PC-3 (cell line): ENCODE data around the gene KCNC3. TPM values are rescaled to one million over a fixed set of nuclear protein-coding genes. Genes with fewer than 3 reads are reported as not detected.

Experiments used
- ATAC-seq: fragments of 200-7000 bp; cut with Tn5 transposase; 2 replicates; pipeline ENCODE4 v1.9.1; 2020; ENCODE audit warnings: mild to moderate bottlenecking, moderate library complexity
- BruUV-seq: library from RNA; stranded (reverse); fragments of 400-500 nt; replicated peaks from 2 replicates; lab custom pipeline; 2021; lab: Mats Ljungman, UMichigan
- CTCF ChIA-PET: fragments of 300-600 bp; sonication (Branson Sonifier 250); formaldehyde crosslinking; loops from one replicate; lab custom pipeline; 2022; ENCODE audit warnings: antibody characterized with exemption; lab: Charles Lee
- POLR2A ChIA-PET: fragments of 300-600 bp; sonication (Branson Sonifier 250); formaldehyde crosslinking; loops from one replicate; lab custom pipeline; 2022; ENCODE audit warnings: antibody characterized with exemption; ENCODE audit not compliant: unreplicated experiment; lab: Charles Lee
- DNase-seq: peaks from one replicate; pipeline ENCODE4 v3.0.0-alpha.2; 2015
- H2AFZ ChIP-seq: fragments of 300-600 bp; sonication (generic); 2 replicates; pipeline ENCODE4 v1.6.0; 2016; ENCODE audit warnings: antibody characterized with exemption, low read length
- H3F3A ChIP-seq: fragments of 300-600 bp; sonication (generic); one replicate; pipeline ENCODE4 v1.6.0; 2017; ENCODE audit warnings: antibody characterized with exemption, low read length, control low read depth, mild to moderate bottlenecking; ENCODE audit not compliant: unreplicated experiment
- H3K27ac ChIP-seq: fragments of 300-600 bp; sonication (generic); 2 replicates; pipeline ENCODE4 v1.5.1; 2016; ENCODE audit warnings: mild to moderate bottlenecking, low read length
- H3K27me3 ChIP-seq: fragments of 300-600 bp; sonication (generic); 2 replicates; pipeline ENCODE4 v1.6.1; 2016; ENCODE audit warnings: low read length, mixed read lengths
- H3K36me3 ChIP-seq: fragments of 300-600 bp; sonication (generic); 2 replicates; pipeline ENCODE4 v1.6.1; 2016; ENCODE audit warnings: low read depth, mixed run types, low read length, mixed read lengths
- H3K4me1 ChIP-seq: fragments of 300-600 bp; sonication (generic); 2 replicates; pipeline ENCODE4 v1.5.1; 2016; ENCODE audit warnings: low read length; ENCODE audit not compliant: insufficient read depth
- H3K4me2 ChIP-seq: fragments of 300-600 bp; sonication (generic); 2 replicates; pipeline ENCODE4 v1.6.0; 2016; ENCODE audit warnings: low read length
- H3K4me3 ChIP-seq: fragments of 300-600 bp; sonication (generic); 2 replicates; pipeline ENCODE4 v1.5.1; 2016; ENCODE audit warnings: mild to moderate bottlenecking, low read length, mixed read lengths
- H3K79me2 ChIP-seq: fragments of 300-600 bp; sonication (generic); 2 replicates; pipeline ENCODE4 v1.6.1; 2017; ENCODE audit warnings: low read length, mixed read lengths
- H3K9ac ChIP-seq: fragments of 300-600 bp; sonication (generic); 2 replicates; pipeline ENCODE4 v1.6.0; 2016; ENCODE audit warnings: mild to moderate bottlenecking, low read length
- H3K9me2 ChIP-seq: fragments of 300-600 bp; sonication (generic); replicated peaks from 2 replicates; pipeline ENCODE4 v1.6.1; 2016; ENCODE audit warnings: mixed run types, low read length, mixed read lengths
- H3K9me3 ChIP-seq: fragments of 300-600 bp; sonication (generic); 2 replicates; pipeline ENCODE4 v1.6.1; 2016; ENCODE audit warnings: low read length, mixed read lengths
- H4K20me1 ChIP-seq: fragments of 300-600 bp; sonication (generic); 2 replicates; pipeline ENCODE4 v1.6.1; 2016; ENCODE audit warnings: low read length, mixed read lengths
- CTCF ChIP-seq: fragments of 300-600 bp; sonication (generic); conservative IDR thresholded peaks from 2 replicates; pipeline ENCODE4 v1.5.1; 2017; ENCODE audit warnings: antibody characterized with exemption, low read depth, mild to moderate bottlenecking, low read length
- EZH2 ChIP-seq: fragments of 300-600 bp; sonication (generic); IDR thresholded peaks from one replicate; pipeline ENCODE4 v1.6.1; 2017; ENCODE audit warnings: antibody characterized with exemption, mild to moderate bottlenecking, low read length; ENCODE audit not compliant: unreplicated experiment
- EZH2phosphoT487 ChIP-seq: fragments of 300-600 bp; sonication (generic); IDR thresholded peaks from 2 replicates; pipeline ENCODE4 v1.6.1; 2018; ENCODE audit warnings: mild to moderate bottlenecking, antibody characterized with exemption, low read length, borderline replicate concordance
- intact Hi-C: fragments of 100-400 bp; cut with micrococcal nuclease; formaldehyde crosslinking; loops from 2 replicates; pipeline ENCODE4 v1.9.0; 2023
- total RNA-seq: library from RNA; depleted of rRNA; stranded (reverse); fragments of >200 nt; gene quantifications from 2 replicates; pipeline ENCODE4 v1.2.3, GENCODE V29; 2014

KCNC3 gene
- total RNA-seq, 1 experiment from 2014 or later, result 3.1 TPM

GRCh38 chr19:50276370-50277063 lies 52.7 kb downstream of the KCNC3 start:
- H3K79me2 ChIP-seq, result no peaks in the 10 kb centered on the region
- BruUV-seq, result no TSS peak
- H3K9me3 ChIP-seq, result no peaks in the 10 kb centered on the region
- CTCF ChIA-PET, result no interaction called here
- TF ChIP-seq CTCF (no peak), EZH2 (no peak), EZH2phosphoT487 (no peak)
- no peaks in the 10 kb centered on the region for H4K20me1 ChIP-seq
- no peak overlapping the region for H3K27ac ChIP-seq
- no peak overlapping the region for H3K4me2 ChIP-seq
- DNase-seq, result no peak
- H2AFZ ChIP-seq, result no peak overlapping the region
- no peaks in the 10 kb centered on the region for H3K4me1 ChIP-seq
- intact Hi-C loops, result no loop called here
- POLR2A ChIA-PET, result no interaction called here
- no peaks in the 10 kb centered on the region for H3K9me2 ChIP-seq
- ATAC-seq, result no peak
- no peaks in the 10 kb centered on the region for H3K27me3 ChIP-seq
- no peak overlapping the region for H3K4me3 ChIP-seq
- H3K9ac ChIP-seq, result no peak overlapping the region
- peaks cover 3% of the 10 kb centered on the region; the same call in 1 of the 2 replicates for H3K36me3 ChIP-seq
- no peaks in the 10 kb centered on the region for H3F3A ChIP-seq

- DNase-seq (no peak), ATAC-seq (no peak)
- peaks cover 3% of the 10 kb centered on the region; the same call in 1 of the 2 replicates for H3K36me3 ChIP-seq
- intact Hi-C loops, result no loop called here
- H4K20me1 ChIP-seq, result no peaks in the 10 kb centered on the region
- ChIA-PET CTCF (no interaction called here), POLR2A (no interaction called here)
- no peaks in the 10 kb centered on the region for H3K4me1 ChIP-seq
- no peaks in the 10 kb centered on the region for H3K9me2 ChIP-seq
- no peak overlapping the region for H3K9ac ChIP-seq
- H3K9me3 ChIP-seq, result no peaks in the 10 kb centered on the region
- no peak for TF ChIP-seq EZH2phosphoT487
- H3K79me2 ChIP-seq, result no peaks in the 10 kb centered on the region
- H3K27me3 ChIP-seq, result no peaks in the 10 kb centered on the region
- no peak overlapping the region for H3K4me3 ChIP-seq
- H3K27ac ChIP-seq, result no peak overlapping the region
- H3K4me2 ChIP-seq, result no peak overlapping the region
- no peaks in the 10 kb centered on the region for H3F3A ChIP-seq
- H2AFZ ChIP-seq, result no peak overlapping the region
- no TSS peak for BruUV-seq
These were observed 53.4 kb downstream of the KCNC3 start for GRCh38 chr19:50275577-50276368.

GRCh38 chr19:50273821-50274220 lies 55.4 kb downstream of the KCNC3 start:
- H4K20me1 ChIP-seq, result no peaks in the 10 kb centered on the region
- BruUV-seq, result no TSS peak
- H3K4me2 ChIP-seq, result no peak overlapping the region
- intact Hi-C loops, result no loop called here
- no peak for DNase-seq
- TF ChIP-seq CTCF (no peak), EZH2phosphoT487 (no peak), EZH2 (no peak)
- peaks cover 2% of the 10 kb centered on the region; the same call in 1 of the 2 replicates for H3K36me3 ChIP-seq
- no peak overlapping the region for H3K4me3 ChIP-seq
- no peaks in the 10 kb centered on the region for H3K9me3 ChIP-seq
- H3K27ac ChIP-seq, result no peak overlapping the region
- H3K27me3 ChIP-seq, result no peaks in the 10 kb centered on the region
- ChIA-PET POLR2A (no interaction called here), CTCF (no interaction called here)
- H3K4me1 ChIP-seq, result no peaks in the 10 kb centered on the region
- H2AFZ ChIP-seq, result no peak overlapping the region
- H3K9ac ChIP-seq, result no peak overlapping the region
- no peaks in the 10 kb centered on the region for H3K9me2 ChIP-seq
- H3K79me2 ChIP-seq, result no peaks in the 10 kb centered on the region
- no peak for ATAC-seq
- no peaks in the 10 kb centered on the region for H3F3A ChIP-seq
